GM13976 (cell line): ENCODE measurements around the gene ITM2B.

ENCODE experiments used
- DNase-seq: peaks from one replicate; pipeline ENCODE4 v3.0.0; 2012; ENCODE audit warnings: low spot score
- CTCF ChIP-seq: IDR thresholded peaks from 2 replicates; pipeline ENCODE4 v1.5.1; 2012; ENCODE audit warnings: borderline replicate concordance, mild to moderate bottlenecking; ENCODE audit not compliant: insufficient read depth; ENCODE audit errors: extremely low read depth, missing control alignments, control extremely low read depth
- in situ Hi-C: fragments of 300-500 bp; cut with MboI; formaldehyde crosslinking; loops from one replicate; pipeline ENCODE4 v1.12.0; 2022; ENCODE audit warnings: low sequenced_read_pairs, mixed read lengths, inconsistent platforms; ENCODE audit not compliant: unreplicated experiment

The ITM2B gene

DNA sequence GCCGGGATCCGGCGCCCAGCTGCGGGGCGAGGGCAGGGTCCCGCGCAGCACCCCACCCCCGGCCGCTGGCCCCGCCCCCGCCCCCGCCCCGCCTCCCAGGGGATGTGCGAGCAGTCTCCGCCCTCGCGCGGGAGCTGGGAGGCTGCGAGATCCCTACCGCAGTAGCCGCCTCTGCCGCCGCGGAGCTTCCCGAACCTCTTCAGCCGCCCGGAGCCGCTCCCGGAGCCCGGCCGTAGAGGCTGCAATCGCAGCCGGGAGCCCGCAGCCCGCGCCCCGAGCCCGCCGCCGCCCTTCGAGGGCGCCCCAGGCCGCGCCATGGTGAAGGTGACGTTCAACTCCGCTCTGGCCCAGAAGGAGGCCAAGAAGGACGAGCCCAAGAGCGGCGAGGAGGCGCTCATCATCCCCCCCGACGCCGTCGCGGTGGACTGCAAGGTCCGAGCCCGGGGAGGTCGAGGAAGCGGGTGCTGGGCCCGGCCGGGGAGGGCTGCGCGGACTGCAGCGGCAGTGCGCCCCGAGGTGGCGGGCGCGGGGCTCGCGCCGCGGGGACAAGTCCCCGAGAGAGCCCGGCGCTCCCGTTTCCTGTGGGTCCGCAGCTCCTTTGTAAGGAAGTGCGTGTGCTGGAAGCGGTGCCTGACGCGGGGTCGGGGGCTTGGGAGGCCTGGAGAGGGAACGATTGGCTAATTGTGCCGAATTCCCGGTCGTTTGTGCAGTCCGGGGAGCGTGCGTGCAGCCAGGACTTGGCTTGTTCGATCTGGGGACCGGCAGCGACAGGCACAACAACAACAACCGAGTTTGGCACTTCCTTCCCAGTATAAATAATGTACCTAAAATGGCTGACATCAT is at the start of gene ITM2B:
ITM2B (plus strand) TSS at position 161 of the 843 bp plus-strand sequence; CDS start at position 316, 155 bp downstream.
- peak; percentile 54 for TF ChIP-seq CTCF
- DNase-seq: peak; percentile 75
- in situ Hi-C loops: no loop called here

DNA sequence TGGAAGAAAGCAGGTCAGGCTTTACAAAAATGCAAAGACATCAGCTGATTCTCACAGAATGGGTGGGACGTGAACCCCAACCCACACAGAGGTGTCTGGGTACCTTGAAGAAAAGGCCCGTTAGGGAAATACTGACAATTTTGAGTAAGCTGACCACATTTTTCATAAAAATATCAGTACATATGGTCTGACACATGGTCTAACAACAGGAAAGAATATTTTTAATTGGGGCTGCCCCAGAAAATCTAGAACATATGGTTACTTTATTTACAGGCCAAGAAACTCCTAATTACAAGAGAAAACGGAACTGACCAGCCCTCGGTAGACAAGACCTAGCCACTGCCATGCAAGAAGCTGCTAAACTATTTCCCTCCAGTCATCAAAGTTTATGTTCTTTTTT is 48.7 kb upstream of the ITM2B start:
- TF ChIP-seq CTCF: no peak
- peak; percentile 16 for DNase-seq
- in situ Hi-C loops: no loop called here

DNA sequence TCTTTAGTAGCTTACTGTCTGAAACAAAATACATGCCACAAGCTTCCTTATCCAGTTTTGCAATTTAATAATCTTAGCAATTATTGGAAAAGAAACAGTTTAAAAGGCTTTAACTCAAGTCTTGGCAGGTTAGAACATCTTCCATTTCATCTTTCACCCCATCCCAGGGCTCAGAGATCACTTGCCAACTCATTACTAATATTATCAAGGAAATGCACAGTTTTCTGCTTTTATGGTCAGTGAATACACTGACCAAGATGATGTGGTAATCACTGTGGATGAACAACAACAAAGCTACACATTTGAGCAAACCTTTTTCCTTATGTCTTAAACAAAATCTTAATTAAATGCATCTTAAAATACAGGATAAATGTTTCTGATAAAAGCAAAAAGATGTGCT is 48.0 kb upstream of the ITM2B start:
- TF ChIP-seq CTCF: no peak
- in situ Hi-C loops: no loop called here

DNA sequence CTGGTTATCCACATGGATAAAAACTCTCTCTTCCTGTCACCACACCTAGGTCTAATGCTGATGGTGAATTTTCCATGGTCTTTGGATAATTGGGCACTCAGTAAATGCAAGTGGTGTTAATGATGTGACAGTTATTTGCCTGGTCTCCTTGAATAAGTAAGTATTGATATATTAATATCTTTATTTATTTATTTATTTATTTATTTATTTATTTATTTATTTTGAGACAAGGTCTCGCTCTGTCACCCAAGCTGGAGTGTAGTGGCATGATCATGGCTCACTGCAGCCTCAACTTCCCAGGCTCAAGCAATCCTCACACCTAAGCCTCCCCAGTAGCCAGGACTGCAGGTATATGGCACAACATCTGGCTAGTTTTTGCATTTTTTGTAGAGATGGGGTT is 46.3 kb upstream of the ITM2B start:
- TF ChIP-seq CTCF: no peak
- DNase-seq: no peak
- in situ Hi-C loops: no loop called here

More for the DNA sequence above, 48.0 kb upstream of the ITM2B start:
- no peak for DNase-seq

- in situ Hi-C loops: no loop called here
- TF ChIP-seq CTCF: no peak
- DNase-seq: no peak
These were observed 44.9 kb upstream of the ITM2B start for GRCh38 chr13:48188131-48188530.

DNA sequence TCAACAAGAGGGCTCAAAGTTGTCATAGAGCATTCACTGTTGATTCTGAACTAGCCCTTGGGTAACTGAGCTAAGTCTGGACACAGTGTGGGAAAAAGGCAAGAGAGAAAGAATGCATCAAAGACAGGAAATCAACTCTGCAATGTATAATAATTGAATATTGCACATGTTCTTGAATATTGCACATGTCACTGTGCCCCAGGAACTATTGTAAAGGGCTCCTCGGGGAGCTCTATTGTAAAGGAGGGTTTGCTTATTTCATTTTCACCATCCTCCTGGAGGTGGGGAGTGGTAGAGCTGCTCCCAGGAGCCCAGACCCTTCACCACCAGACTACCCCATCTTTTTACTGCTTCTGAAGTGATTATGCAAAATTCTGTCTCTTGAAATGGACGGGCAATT is 44.4 kb upstream of the ITM2B start:
- no peak for DNase-seq
- TF ChIP-seq CTCF: no peak
- in situ Hi-C loops: no loop called here

DNA sequence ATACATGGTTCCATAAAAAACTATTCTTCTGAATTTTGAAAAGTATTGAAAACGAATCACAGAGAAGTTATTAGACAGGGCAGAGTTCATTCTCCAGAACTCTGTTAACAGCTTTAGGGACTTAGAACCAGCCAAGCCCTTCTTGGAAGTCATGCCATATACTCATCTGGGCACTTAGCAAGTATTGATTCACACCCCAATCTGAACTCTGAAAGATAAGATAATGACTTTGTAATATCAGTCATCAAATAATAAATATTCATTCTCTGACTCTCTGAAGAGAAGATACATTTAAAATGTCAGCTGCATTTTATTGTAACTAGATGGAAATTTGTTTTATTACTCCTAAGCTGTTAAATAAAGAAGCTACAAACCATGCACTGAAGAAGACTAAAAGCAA is 43.8 kb upstream of the ITM2B start:
- in situ Hi-C loops: no loop called here
- no peak for DNase-seq
- TF ChIP-seq CTCF: no peak
